Kidney epithelial cell (primary cell): Measurements from ENCODE around the gene PAQR6. TPM values are rescaled to one million over a fixed set of nuclear protein-coding genes. Genes with fewer than 3 reads are reported as not detected.

ENCODE experiments used
- DNase-seq: peaks from one replicate; pipeline ENCODE4 v3.0.0-alpha.2; 2010; ENCODE audit warnings: low read depth
- H3K27me3 ChIP-seq: 2 replicates; pipeline ENCODE4 v1.6.0; 2011; ENCODE audit warnings: low read length; ENCODE audit not compliant: control insufficient read depth, insufficient read depth
- H3K36me3 ChIP-seq: 2 replicates; pipeline ENCODE4 v1.5.1; 2011; ENCODE audit warnings: low read length; ENCODE audit not compliant: control insufficient read depth, insufficient read depth
- H3K4me3 ChIP-seq: 2 replicates; pipeline ENCODE4 v1.5.1; 2011; ENCODE audit warnings: low read depth, mild to moderate bottlenecking, control low read depth, low read length
- total RNA-seq: library from RNA; depleted of rRNA; stranded (reverse); fragments of >200 nt; gene quantifications from 2 replicates; pipeline ENCODE4 v1.2.3, GENCODE V29; 2015
- TF ChIP-seq, protein P1 (sequence below): IDR thresholded peaks from 2 replicates; pipeline ENCODE4 v1.5.1; 2011; ENCODE audit warnings: mild to moderate bottlenecking, moderate library complexity, low read length, control low read depth, inconsistent platforms; ENCODE audit not compliant: insufficient read depth, poor library complexity, severe bottlenecking

Gene PAQR6
- total RNA-seq, 1 donor from 2014 or later: 2.5 TPM

DNA sequence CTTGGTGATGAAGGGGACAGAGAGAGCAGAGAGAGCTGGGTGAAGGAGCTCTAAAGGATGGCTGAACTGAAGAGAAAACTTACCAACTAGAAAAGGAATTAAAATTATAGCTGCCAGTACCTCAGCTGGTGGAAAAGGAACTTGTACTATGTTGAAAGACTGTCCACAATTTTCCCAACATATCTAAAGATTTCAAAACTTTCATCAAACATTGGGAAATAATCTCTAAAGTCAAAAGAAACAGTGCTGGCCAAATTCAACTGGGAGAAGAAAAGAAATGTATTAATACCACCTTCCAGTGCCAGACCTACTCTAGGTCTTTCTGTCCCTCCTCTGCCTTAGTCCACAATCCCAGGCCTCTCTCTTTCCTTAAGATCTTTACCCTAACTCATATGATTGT, 28.7 kb upstream of the PAQR6 start:
- Histone ChIP-seq H3K36me3 (peaks cover 7% of the 10 kb centered on the region), H3K27me3 (no peaks in the 10 kb centered on the region), H3K4me3 (no peak overlapping the region)
- DNase-seq: no peak
- TF ChIP-seq, protein P1, sequence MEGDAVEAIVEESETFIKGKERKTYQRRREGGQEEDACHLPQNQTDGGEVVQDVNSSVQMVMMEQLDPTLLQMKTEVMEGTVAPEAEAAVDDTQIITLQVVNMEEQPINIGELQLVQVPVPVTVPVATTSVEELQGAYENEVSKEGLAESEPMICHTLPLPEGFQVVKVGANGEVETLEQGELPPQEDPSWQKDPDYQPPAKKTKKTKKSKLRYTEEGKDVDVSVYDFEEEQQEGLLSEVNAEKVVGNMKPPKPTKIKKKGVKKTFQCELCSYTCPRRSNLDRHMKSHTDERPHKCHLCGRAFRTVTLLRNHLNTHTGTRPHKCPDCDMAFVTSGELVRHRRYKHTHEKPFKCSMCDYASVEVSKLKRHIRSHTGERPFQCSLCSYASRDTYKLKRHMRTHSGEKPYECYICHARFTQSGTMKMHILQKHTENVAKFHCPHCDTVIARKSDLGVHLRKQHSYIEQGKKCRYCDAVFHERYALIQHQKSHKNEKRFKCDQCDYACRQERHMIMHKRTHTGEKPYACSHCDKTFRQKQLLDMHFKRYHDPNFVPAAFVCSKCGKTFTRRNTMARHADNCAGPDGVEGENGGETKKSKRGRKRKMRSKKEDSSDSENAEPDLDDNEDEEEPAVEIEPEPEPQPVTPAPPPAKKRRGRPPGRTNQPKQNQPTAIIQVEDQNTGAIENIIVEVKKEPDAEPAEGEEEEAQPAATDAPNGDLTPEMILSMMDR: no peak

GRCh38 chr1:156270314-156270713, 22.5 kb upstream of the PAQR6 start:
- Histone ChIP-seq H3K27me3 (no peaks in the 10 kb centered on the region), H3K36me3 (peaks cover 7% of the 10 kb centered on the region), H3K4me3 (no peak overlapping the region)
- TF ChIP-seq, protein P1: no peak
- no peak for DNase-seq

DNA sequence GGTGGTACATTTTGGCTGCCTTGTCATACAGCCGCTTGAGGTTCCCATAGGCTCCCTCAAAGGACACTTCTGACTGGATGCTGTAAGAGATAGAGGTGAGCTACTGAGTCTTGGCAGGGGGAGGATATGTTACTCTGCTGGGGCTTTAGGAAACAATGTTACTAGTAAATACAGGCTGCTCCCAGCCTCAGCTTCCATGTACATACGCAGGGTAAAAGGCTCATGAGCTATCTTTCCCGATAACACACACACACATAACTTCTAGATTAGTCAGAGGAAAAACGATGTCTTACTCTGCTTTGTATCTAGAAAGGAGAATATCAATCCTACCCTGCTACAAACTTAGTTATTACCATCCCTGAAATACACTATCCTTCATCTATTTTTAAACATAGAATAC, 20.5 kb upstream of the PAQR6 start:
- DNase-seq: no peak
- H3K4me3 ChIP-seq: no peak overlapping the region
- TF ChIP-seq, protein P1: no peak
- peaks cover 8% of the 10 kb centered on the region for H3K36me3 ChIP-seq
- H3K27me3 ChIP-seq: no peaks in the 10 kb centered on the region

DNA sequence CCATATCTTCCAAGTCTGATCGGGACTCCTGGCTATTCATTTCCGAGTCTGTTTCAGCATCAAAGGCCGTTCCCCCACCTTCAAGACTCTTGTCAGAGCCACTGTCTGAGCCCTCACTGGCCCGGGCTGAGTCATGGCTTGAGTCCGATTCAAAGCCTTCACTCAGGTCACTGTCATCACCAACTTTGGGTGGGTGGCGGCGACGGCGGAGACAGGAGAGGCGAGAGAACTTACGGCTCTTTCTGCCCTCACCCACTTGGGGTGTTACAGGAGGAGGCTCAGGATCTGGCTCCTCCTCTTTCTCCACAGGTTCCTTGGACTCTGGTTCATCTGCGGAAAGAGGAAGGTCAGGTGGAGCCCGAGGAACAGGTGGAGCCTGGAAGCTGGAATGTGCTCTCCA, 18.2 kb upstream of the PAQR6 start:
- Histone ChIP-seq H3K36me3 (peaks cover 7% of the 10 kb centered on the region), H3K27me3 (no peaks in the 10 kb centered on the region), H3K4me3 (no peak overlapping the region)
- DNase-seq: no peak
- TF ChIP-seq, protein P1: no peak

DNA sequence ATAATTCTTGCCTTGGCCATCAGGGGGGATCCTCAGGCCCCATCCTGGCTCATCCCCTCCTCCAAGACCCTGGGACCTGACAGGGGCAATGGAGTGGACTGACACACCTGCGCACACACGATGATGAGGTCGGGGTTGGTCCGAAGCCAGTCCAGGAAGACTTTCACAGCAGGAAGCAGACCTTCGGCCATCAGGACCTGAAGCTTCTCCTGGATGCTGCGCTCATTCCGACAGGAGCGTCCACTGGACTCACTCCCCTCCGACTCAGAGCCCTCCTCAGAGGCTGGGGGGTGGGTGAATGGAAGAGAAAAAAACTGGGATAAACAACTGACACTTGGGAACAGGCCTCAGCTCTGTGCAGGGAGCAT, 15.4 kb upstream of the PAQR6 start:
- Histone ChIP-seq H3K4me3 (no peak overlapping the region), H3K36me3 (peaks cover 10% of the 10 kb centered on the region), H3K27me3 (no peaks in the 10 kb centered on the region)
- DNase-seq: no peak
- TF ChIP-seq, protein P1: no peak

DNA sequence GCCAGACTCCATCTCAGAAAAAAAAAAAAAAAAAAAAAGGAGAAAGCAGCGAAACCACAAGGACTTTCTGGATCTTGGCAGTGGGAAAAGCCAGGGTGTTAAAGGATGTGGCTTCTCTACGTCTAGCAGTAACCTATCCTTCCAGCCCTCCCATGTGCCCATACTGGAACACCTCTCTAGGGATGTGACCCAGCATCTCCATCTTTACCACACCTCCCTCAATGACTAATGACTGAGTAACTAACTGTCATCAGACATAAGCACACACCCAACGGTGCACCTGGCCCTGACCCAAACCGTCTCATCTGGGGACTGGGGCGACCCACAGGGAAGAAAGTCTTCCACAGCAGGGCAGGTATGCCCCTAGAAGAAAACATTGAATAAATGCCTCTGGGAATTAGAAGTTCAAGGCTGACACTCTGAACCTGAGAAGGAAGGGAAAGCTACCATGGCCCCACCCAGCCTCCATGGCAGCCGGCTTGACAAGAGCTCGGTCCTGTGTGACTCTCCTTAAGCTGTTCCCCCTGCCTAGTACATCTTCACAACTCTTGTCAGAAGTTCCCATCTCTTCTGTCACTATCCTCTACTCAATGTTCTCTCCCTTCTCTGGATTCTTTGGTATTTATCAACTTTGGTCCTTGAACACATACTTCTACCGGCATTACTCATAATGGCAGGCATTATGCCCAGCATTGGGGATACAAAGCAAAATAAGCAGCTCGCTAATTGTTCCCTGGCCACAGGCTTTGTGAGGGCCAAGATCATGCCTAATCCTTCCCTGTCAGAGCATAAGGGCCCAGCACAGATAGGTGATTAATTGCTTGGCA, 14.8 kb upstream of the PAQR6 start:
- Histone ChIP-seq H3K36me3 (peaks cover 10% of the 10 kb centered on the region), H3K4me3 (no peak overlapping the region), H3K27me3 (no peaks in the 10 kb centered on the region)
- no peak for DNase-seq
- TF ChIP-seq, protein P1: no peak
